ENCODE measurements around the gene SGK1.
"Not testable (repeated sequence)": the region's sequence is repeated elsewhere in the genome, so short reads cannot be mapped to it uniquely, and the experiment has no call there.

Gene SGK1

DNA sequence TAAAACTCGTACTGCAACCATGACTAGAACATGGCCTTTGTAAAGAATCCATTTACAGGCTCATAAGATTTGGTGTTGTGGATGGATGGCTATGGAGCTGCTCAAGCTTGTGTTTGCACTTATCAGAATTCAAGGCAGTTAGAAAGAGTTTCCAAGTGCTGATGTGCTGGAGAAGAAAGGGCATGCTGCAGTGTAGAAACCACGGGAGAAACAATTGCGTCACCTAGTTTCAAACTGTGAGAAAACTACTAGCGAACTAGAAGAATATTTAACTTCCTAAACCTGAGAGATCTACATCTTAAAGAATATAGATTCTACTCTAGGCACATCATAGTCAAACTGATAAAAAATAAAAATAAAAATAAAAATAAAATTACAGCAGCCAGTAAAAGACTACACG, 116.2 kb downstream of the SGK1 start:
- FAIRE-seq: no peak
- TF ChIP-seq, protein P1, sequence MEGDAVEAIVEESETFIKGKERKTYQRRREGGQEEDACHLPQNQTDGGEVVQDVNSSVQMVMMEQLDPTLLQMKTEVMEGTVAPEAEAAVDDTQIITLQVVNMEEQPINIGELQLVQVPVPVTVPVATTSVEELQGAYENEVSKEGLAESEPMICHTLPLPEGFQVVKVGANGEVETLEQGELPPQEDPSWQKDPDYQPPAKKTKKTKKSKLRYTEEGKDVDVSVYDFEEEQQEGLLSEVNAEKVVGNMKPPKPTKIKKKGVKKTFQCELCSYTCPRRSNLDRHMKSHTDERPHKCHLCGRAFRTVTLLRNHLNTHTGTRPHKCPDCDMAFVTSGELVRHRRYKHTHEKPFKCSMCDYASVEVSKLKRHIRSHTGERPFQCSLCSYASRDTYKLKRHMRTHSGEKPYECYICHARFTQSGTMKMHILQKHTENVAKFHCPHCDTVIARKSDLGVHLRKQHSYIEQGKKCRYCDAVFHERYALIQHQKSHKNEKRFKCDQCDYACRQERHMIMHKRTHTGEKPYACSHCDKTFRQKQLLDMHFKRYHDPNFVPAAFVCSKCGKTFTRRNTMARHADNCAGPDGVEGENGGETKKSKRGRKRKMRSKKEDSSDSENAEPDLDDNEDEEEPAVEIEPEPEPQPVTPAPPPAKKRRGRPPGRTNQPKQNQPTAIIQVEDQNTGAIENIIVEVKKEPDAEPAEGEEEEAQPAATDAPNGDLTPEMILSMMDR (IDR thresholded peaks at IDR 0.05; ENCODE audit: insufficient read depth, missing control alignments): no peak
- no peak for DNase-seq (ENCODE audit: insufficient read length, low spot score)

DNA sequence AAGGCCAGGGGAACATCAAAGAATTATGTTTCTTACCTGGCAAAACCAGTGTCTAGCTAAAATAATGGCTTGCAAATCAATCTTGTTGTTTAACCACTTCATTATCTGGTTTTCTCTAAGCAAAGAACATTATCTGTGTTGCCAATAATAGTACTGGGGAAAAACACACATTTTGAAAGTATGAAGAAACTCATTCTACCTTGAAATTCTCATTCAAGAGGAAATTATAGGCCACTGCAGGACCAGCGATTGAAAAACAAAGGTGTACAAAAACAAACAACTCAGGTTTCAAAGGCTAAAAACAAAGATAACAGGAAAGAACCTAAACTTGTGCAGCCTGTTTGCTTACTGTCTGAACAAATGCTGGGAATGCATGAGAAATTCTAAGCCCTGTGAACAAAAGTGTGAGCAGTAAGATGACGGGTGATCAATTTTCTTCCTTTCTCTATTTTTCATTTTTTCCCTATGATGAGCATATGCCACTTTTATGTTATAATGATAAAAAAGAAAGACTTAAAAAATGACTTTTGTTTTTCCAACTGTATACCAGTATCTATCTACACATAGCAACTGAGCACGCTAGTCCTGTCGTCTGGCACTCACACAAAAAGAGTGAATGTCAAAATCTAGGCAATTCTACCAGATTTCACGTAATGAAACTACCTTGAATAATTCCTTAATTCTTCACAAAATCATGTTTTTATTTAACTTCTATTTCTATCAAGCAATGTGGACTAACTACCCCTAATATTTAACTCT, 117.9 kb downstream of the SGK1 start:
- FAIRE-seq: no peak
- TF ChIP-seq, protein P1 (IDR thresholded peaks at IDR 0.05; ENCODE audit: insufficient read depth, missing control alignments): no peak
- no peak for DNase-seq (ENCODE audit: insufficient read length, low spot score)

DNA sequence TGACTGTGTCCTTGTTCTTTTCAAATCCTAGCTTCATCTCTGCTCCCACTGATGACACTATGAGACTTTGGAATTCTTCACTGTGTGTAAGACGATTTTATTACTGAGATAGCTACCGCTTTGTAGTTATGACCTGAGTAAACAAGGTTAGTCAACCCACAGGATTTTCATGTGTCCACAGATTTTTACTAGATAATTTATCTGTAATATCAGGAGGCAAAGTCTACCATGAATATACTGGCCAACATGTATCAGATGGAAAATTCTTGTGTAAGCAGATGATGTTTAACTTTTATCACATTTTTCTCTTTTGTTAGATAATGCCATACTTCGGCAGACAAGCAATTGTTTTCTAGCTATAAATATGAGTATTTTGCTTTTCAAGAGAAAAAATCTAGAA, 119.8 kb downstream of the SGK1 start:
- DNase-seq (ENCODE audit: insufficient read length, low spot score) (no peak), FAIRE-seq (no peak)
- TF ChIP-seq, protein P1 (IDR thresholded peaks at IDR 0.05; ENCODE audit: insufficient read depth, missing control alignments): no peak

DNA sequence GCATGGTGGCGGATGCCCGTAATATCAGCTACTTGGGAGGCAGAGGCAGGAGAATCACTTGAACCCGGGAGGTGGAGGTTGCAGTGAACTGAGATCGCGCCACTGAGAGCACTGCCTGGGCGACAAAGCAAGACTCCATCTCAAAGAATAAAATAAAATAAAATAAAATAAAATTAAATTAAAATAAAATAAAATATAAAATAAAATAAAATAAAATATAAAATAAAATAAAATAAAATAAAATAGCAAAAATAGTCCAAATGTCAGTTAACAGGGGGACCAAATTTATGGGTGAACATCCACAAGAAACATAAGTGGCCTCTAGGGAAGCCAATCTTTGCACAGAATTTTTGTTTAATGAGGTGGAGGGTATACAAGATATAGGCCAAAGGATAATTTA, 120.2 kb downstream of the SGK1 start:
- not testable (repeated sequence) for FAIRE-seq; DNase-seq (ENCODE audit: insufficient read length, low spot score)

DNA sequence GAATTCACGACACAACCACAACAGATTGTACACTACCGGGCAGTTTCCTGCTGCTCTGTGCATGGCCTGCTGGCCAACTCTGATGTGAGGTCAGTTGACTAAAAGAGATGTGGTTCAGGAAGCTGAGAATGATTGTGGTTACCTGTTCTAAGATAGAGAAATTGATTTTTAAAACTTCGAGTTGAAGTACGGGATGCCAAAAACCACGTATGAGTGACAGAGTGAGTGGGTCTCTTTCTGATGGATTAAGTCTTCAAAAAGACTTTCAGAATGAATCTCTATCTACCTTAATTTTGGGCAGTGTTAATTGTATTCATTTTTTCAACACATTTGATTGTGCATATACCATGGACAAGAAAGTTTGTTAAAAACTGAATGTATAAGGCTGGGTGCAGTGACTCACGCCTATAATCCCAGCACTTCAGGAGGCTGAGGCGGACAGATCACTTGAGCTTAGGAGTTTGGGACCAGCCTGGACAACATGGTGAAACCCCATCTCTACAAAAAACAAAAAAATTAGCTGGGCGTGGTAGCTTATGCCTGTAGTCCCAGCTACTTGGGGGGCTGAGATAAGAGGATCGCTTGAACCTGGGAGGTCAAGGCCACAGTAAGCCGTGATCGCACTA, 121.2 kb downstream of the SGK1 start:
- no peak for FAIRE-seq
- DNase-seq (ENCODE audit: insufficient read length, low spot score): no peak
- TF ChIP-seq, protein P1 (IDR thresholded peaks at IDR 0.05; ENCODE audit: insufficient read depth, missing control alignments): no peak

DNA sequence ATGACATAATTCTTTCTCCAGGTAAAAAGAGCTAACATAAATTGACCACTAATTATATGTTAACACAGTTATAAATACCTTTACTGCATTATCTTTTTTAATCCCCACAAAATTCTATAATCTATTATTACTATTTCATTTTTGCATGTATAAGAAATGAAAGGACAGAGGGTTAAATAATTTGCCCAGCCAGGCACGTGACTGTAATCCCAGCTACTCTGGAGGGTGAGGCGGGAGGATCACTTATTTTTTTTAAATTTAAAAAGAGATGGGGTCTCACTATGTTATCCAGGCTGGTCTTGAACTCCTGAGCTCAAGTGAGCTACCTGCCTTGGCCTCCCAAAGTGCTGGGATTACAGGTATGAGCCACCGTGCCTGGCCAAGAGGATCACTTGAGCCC, 121.9 kb downstream of the SGK1 start:
- FAIRE-seq: no peak
- DNase-seq (ENCODE audit: insufficient read length, low spot score): no peak
- TF ChIP-seq, protein P1 (IDR thresholded peaks at IDR 0.05; ENCODE audit: insufficient read depth, missing control alignments): no peak

DNA sequence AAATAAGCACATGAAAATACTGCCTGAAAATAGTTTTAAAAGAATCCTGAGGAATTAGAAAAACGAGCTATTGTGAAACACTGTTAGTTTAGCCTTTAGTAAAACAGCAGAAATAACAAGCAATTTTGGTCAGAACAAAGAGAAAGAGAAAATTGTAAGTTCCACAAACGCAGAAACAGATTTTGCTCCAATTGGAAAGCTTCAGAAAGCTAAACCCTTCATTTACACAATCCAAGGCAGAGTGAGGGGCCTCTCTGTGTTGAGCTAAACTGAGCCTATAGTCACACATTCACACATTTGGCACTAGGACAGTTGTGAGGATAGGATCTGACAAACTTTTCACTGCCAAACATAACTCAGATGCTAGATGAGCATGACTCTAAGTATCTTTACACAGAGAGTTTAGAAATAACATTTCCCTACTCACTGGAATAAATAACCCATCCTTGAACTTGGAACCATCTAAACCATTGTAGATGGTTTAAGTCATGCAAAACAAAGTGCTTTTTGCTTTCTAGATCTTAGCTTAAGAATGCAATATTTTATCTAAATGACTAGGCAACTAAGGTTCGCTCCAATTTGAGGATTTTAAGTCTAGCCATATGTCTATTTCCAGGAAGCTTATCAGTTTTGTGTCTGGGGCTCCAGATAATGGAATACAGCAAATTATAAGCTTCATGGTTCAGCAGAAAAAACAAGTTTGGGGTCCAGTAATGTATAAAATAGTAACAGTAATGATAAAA, 122.6 kb downstream of the SGK1 start:
- FAIRE-seq (no peak), DNase-seq (ENCODE audit: insufficient read length, low spot score) (no peak)
- TF ChIP-seq, protein P1 (IDR thresholded peaks at IDR 0.05; ENCODE audit: insufficient read depth, missing control alignments): no peak
